ENCODE measurements around the gene CPA1. TPM values are rescaled to one million over a fixed set of nuclear protein-coding genes. Genes with fewer than 3 reads are reported as not detected.

The CPA1 gene
- total RNA-seq, 1 donor from 2014 or later: not detected

Other genes with a start within 250 kb of the CPA1 start
- gene TMEM209, start 175.1 kb upstream of the CPA1 start, total RNA-seq: 9.2 TPM
- not detected for gene SSMEM1, start 172.6 kb upstream of the CPA1 start, total RNA-seq
- not detected for gene CPA2, start 113.6 kb upstream of the CPA1 start, total RNA-seq
- gene CPA4, start 87.3 kb upstream of the CPA1 start, total RNA-seq: 0.77 TPM
- gene CPA5, start 35.7 kb upstream of the CPA1 start, total RNA-seq: not detected
- gene CEP41, start 60.5 kb downstream of the CPA1 start, total RNA-seq: 4.9 TPM
- 4.2 TPM for gene MEST, start 111.6 kb downstream of the CPA1 start, total RNA-seq

Data from left ventricle myocardium superior (tissue), 1 donor.